Effector memory CD4-positive, alpha-beta T cell (primary cell): ENCODE measurements around the gene TRPM8.

Source experiments
- DNase-seq, 3 donors: peaks; one replicate each; pipeline ENCODE4 v3.0.0-alpha.2; 2020
- H3K27ac ChIP-seq: 2 replicates; pipeline ENCODE4 v1.7.0; 2013; ENCODE audit warnings: mild to moderate bottlenecking, low read length, moderate library complexity; ENCODE audit not compliant: insufficient read depth, poor library complexity, severe bottlenecking
- H3K27me3 ChIP-seq: replicated peaks from 2 replicates; pipeline ENCODE4 v1.7.0; 2013; ENCODE audit warnings: mild to moderate bottlenecking, low read length; ENCODE audit not compliant: insufficient read depth, control insufficient read depth, poor library complexity, severe bottlenecking
- H3K36me3 ChIP-seq: 2 replicates; pipeline ENCODE4 v1.7.0; 2013; ENCODE audit warnings: mild to moderate bottlenecking, low read length, moderate library complexity; ENCODE audit not compliant: control insufficient read depth, insufficient read depth
- H3K4me1 ChIP-seq: 2 replicates; pipeline ENCODE4 v1.7.0; 2013; ENCODE audit warnings: low read length, mild to moderate bottlenecking; ENCODE audit not compliant: control insufficient read depth, insufficient read depth, poor library complexity, severe bottlenecking
- H3K4me3 ChIP-seq: 2 replicates; pipeline ENCODE4 v1.7.0; 2013; ENCODE audit warnings: low read length, low read depth, mild to moderate bottlenecking; ENCODE audit not compliant: insufficient read depth, poor library complexity, severe bottlenecking
- H3K9me3 ChIP-seq: 2 replicates; pipeline ENCODE4 v1.7.0; 2013; ENCODE audit warnings: mild to moderate bottlenecking, low read length, moderate library complexity; ENCODE audit not compliant: control insufficient read depth

The TRPM8 gene

DNA sequence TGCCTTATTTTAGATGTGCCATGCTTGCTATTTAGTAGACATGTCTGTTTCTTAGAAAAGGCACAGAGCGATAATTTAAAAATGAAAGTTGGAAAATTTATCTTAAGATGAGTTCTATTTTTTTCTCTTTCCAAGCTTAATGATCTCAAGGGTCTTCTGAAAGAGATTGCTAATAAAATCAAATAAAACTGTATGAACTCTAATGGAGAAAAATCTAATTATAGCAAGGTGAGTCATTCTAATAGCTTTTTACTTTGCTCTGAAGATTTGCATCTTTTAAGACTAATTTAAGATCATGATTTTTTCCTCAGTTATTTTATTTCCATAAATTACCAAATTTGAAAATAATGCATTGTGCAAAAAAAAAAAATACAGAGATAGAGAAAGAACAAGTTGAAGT lies 97.3 kb downstream of the TRPM8 start:
- Histone ChIP-seq H3K4me1 (no peaks in the 10 kb centered on the region), H3K27me3 (no peaks in the 10 kb centered on the region), H3K9me3 (no peaks in the 10 kb centered on the region), H3K27ac (no peak overlapping the region), H3K4me3 (no peak overlapping the region), H3K36me3 (no peaks in the 10 kb centered on the region)
- no peak for DNase-seq

DNA sequence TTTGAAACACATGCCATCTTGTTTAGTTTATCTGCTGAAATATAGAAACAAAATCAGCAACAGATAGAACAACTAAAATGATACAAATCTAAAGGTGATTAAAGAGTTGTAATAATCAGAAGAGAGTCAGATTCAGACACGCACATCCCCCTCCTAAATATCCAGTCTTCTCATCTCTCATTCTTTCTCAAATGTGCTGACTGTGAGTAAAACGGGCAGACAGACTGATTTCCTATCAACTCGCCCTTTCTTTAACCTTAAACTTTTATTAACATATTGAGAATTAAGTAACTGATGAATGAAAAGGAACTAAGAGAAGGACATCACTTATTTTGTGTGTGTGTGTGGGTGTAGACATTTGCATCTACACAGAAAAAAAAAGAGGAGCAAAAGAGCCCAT lies 98.7 kb downstream of the TRPM8 start:
- Histone ChIP-seq H3K4me1 (no peaks in the 10 kb centered on the region), H3K27ac (no peak overlapping the region), H3K27me3 (no peaks in the 10 kb centered on the region), H3K36me3 (no peaks in the 10 kb centered on the region), H3K4me3 (no peak overlapping the region), H3K9me3 (no peaks in the 10 kb centered on the region)
- no peak for DNase-seq

- no peak for DNase-seq
- H3K27me3 ChIP-seq: no peaks in the 10 kb centered on the region
- H3K4me3 ChIP-seq: no peak overlapping the region
- no peaks in the 10 kb centered on the region for H3K36me3 ChIP-seq
- peaks cover 2% of the 10 kb centered on the region for H3K4me1 ChIP-seq
- no peaks in the 10 kb centered on the region for H3K9me3 ChIP-seq
- no peak overlapping the region for H3K27ac ChIP-seq
Measured at GRCh38 chr2:234019896-234020295, 102.7 kb downstream of the TRPM8 start.

DNA sequence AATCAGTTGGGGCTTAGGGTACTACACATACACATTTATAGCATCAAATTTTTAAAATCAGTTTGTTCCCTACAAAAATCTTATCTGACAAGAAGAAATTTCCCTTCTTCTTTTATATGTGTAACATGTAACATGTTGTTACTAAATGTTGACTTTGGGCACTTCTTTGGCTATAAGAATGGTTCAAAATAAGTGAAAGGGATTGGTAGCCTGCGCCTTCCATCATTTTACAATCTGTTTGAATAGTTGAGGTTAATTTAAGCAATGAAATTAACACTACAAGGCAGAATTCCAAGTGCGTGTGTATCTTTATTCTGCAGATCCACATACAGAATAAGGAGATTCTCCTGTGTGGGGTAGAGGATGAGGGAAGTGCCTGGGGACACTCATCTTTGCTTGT lies 103.2 kb downstream of the TRPM8 start:
- Histone ChIP-seq H3K9me3 (no peaks in the 10 kb centered on the region), H3K4me1 (peaks cover 7% of the 10 kb centered on the region), H3K36me3 (no peaks in the 10 kb centered on the region), H3K27ac (no peak overlapping the region), H3K4me3 (no peak overlapping the region), H3K27me3 (no peaks in the 10 kb centered on the region)
- DNase-seq: no peak

- H3K27ac ChIP-seq: no peak overlapping the region
- H3K4me3 ChIP-seq: no peak overlapping the region
- peaks cover 21% of the 10 kb centered on the region for H3K4me1 ChIP-seq
- DNase-seq: no peak
- no peaks in the 10 kb centered on the region for H3K36me3 ChIP-seq
- no peaks in the 10 kb centered on the region for H3K27me3 ChIP-seq
- no peaks in the 10 kb centered on the region for H3K9me3 ChIP-seq
Measured at GRCh38 chr2:234022424-234022823, 105.3 kb downstream of the TRPM8 start.

DNA sequence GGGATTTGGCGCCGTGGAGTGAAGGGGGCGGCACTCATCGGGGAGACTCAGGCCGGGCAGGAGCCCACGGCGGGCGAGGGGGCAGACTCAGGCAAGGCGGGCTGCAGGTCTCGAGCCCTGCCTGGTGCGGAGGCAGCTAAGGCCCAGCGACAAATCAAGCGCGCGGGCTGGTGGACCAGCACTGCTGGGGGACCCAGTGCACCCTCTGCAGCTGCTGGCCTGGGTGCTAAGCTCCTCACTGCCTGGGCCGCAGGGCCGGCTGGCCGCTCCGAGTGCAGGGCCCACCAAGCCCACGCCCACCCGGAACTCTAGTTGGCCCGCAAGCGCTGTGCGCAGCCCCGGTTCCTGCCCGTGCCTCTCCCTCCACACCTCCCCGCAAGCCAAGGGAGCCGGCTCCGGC lies 107.1 kb downstream of the TRPM8 start:
- H3K4me3 ChIP-seq: no peak overlapping the region
- no peaks in the 10 kb centered on the region for H3K27me3 ChIP-seq
- H3K27ac ChIP-seq: no peak overlapping the region
- no peaks in the 10 kb centered on the region for H3K36me3 ChIP-seq
- no peaks in the 10 kb centered on the region for H3K9me3 ChIP-seq
- H3K4me1 ChIP-seq: peaks cover 24% of the 10 kb centered on the region
- DNase-seq: no peak

- Histone ChIP-seq H3K27ac (no peak overlapping the region), H3K9me3 (no peaks in the 10 kb centered on the region), H3K4me3 (peak overlapping the region; percentile 39), H3K27me3 (no peaks in the 10 kb centered on the region), H3K4me1 (peaks cover 24% of the 10 kb centered on the region), H3K36me3 (no peaks in the 10 kb centered on the region)
- DNase-seq: no peak
Measured at GRCh38 chr2:234025466-234025865, 108.3 kb downstream of the TRPM8 start.

GRCh38 chr2:234025891-234026401 lies 108.8 kb downstream of the TRPM8 start:
- Histone ChIP-seq H3K27ac (no peak overlapping the region), H3K36me3 (no peaks in the 10 kb centered on the region), H3K27me3 (no peaks in the 10 kb centered on the region), H3K4me3 (peak overlapping the region; percentile 39), H3K9me3 (no peaks in the 10 kb centered on the region), H3K4me1 (peaks cover 28% of the 10 kb centered on the region)
- no peak for DNase-seq

DNA sequence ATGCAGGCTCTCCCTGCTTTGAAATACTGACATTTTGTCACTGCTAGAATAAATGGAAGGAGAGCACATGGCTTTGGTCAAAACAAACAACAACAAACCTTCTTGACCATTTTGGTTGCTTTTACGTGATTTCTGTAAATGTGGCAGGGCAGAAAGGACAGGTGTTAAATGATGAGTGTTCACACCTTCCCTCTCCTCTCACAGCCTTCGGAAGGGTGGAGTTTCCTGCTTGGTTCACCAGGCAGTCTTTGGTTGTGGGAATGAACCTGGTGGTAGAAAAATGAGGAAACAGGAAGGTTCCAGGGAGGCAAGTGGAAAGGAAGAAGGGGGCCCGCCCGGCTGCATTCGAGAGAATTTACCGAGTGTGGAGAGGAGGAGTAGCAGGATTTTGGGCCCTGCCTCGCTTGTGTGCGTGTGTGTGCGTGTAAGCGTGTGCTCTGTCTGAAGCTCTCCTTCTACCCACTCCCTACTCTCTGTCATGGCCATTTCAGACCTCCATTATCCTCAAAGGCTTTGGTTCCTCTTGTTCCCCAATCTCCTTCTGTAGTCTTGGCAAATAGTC lies 109.6 kb downstream of the TRPM8 start:
- H3K4me1 ChIP-seq: peaks cover 36% of the 10 kb centered on the region
- H3K36me3 ChIP-seq: no peaks in the 10 kb centered on the region
- H3K4me3 ChIP-seq: no peak overlapping the region
- H3K9me3 ChIP-seq: no peaks in the 10 kb centered on the region
- no peaks in the 10 kb centered on the region for H3K27me3 ChIP-seq
- no peak overlapping the region for H3K27ac ChIP-seq
- DNase-seq: no peak

GRCh38 chr2:234027641-234028040 lies 110.5 kb downstream of the TRPM8 start:
- Histone ChIP-seq H3K36me3 (no peaks in the 10 kb centered on the region), H3K27ac (no peak overlapping the region), H3K27me3 (no peaks in the 10 kb centered on the region), H3K4me1 (peaks cover 43% of the 10 kb centered on the region), H3K9me3 (no peaks in the 10 kb centered on the region), H3K4me3 (no peak overlapping the region)
- DNase-seq: no peak
